DMS114 treated with DMSO at 0.1 percent for 48 hours (cell line): ENCODE measurements around the gene MRGPRD.
"Not testable (repeated sequence)": the region's sequence is repeated elsewhere in the genome, so short reads cannot be mapped to it uniquely, and the experiment has no call there.

Experiments
- DNase-seq: peaks from one replicate; lab custom pipeline; 2025; ENCODE audit not compliant: unreplicated experiment; lab: John Stamatoyannopoulos, UW

The MRGPRD gene

GRCh38 chr11:69005631-69006368 lies 25.0 kb upstream of the MRGPRD start:
- no peak for DNase-seq

DNA sequence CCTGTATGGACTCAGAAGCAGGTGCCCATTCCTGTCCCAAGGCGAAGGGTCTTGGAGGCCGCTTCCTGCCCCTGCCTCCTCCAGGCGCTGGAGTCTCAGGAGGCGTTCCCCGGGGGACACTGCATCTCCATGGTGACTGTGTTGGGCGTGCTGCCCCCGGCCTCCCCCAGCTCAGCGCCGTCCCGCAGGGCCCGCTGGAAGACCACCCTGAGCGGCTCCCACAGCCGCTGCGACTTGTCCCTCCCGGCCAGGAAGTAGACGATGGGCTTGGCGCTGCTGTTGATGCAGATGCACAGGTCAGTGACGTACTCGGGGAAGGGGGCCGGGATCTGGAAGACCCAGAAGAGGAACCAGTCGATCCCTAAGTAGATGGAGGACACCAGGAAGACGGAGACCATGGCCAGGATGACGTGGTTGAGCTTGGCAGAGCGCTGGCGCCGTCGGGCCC lies 24.4 kb upstream of the MRGPRD start:
- DNase-seq: no peak

GRCh38 chr11:69004411-69005182 lies 23.8 kb upstream of the MRGPRD start:
- DNase-seq: no peak

DNA sequence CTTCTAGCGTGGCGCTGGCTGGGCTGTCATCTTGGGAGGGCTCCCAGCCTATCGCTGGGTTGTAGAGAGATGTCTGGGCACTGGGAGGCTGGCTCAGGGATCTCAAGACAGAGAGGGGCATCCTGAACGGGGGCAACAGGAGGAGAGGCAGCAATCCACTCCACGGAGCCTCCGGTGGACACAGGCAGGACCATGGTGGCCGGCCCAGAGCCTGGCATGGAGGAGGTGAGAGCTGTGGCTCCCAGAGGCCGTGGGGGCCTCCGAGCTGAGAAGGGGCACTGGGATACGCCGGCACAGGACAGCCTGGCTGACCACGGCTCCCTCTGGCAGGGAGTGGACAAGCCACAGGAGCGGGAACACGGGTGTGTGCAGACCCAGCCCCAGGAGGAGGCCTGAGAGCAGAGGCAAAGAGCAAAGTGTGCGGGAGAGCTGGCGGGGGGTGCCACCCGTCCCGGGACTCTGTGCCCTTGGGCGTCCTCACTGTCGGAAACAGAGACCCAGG lies 23.1 kb upstream of the MRGPRD start:
- no peak for DNase-seq

DNA sequence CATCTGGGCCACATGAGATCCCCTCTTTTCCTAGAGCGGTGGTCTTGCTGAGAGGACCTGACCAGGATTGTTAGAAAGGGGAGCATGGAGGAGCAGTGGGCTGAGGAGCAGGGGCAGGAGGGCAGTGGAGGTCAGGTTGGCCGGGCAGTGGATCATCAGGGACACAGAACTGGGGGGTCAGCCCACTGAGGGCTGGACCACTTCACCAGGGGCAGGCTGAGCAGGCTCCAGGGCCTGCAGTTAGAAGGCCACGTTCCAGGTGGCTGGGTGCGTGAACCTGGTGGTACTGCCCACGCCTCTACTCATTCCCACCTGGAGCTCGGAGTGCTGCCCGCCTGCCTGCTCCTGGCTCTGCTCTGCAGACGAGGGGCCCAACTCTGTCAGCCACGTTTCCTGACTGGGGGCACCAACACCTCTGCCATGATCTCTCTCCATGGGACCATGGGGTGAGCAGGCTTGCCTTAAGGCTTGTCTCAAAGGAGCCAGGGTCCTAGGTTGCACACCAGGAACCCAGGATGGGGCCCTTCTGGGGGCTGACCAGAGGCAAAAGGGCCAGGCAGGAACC lies 22.6 kb upstream of the MRGPRD start:
- no peak for DNase-seq

DNA sequence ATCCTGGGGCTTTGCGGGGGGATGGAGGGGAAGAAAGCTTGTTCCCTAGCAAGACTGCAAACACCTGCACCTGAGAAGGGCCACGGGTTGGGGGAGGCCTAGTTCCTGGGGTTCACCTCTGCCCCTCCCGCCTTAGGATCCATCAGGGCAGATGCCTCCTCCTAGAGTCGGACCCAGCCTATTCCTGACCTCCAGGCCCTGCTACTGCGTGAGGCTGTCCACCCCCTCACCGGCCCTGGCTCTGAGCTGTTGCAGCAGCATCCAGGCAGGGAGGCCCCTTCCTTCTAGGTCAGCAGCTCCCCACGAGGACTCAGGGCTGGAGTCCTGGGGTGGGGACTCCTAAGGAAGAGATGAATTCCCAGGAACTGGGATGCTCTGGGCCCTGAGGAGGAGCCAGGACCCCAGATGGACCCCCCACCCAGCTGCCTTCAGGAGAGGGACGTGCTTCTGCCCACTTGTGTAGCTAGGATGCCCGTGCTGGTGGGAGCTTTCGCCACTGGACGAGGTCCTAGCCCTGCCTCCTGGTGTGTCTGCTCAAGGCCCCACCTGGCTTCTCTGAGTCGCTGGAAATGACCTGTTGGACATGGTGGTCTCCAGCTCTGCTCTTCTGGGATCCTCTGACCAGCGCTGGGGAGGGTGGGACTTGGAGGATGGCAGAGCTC lies 21.9 kb upstream of the MRGPRD start:
- no peak for DNase-seq

- no peak for DNase-seq
Observed at GRCh38 chr11:69002110-69002569, 21.4 kb upstream of the MRGPRD start.

GRCh38 chr11:69001243-69002081 lies 20.7 kb upstream of the MRGPRD start:
- DNase-seq: no peak

DNA sequence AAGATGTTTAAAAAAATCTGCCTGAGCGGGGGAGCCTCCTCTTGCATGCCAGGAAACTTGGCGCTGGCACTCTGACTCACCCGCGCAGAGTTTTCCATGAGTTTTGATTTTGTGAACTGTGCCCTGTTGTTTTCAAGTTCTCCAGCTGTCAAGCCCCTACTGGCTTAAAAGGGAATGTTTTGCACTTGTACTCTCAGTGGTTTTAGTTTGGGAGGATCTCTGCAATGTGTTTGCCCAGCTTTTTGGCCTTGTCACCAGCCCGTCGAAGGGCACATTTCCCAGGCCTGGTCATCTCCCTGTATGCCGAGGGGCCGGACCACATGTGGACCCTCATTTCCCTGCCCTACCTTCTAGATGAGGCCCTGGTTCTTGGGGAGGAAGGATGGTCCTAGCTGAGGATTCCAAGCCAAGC lies 20.1 kb upstream of the MRGPRD start:
- peak; percentile 93 for DNase-seq

GRCh38 chr11:69000391-69000790 lies 19.6 kb upstream of the MRGPRD start:
- no peak for DNase-seq

DNA sequence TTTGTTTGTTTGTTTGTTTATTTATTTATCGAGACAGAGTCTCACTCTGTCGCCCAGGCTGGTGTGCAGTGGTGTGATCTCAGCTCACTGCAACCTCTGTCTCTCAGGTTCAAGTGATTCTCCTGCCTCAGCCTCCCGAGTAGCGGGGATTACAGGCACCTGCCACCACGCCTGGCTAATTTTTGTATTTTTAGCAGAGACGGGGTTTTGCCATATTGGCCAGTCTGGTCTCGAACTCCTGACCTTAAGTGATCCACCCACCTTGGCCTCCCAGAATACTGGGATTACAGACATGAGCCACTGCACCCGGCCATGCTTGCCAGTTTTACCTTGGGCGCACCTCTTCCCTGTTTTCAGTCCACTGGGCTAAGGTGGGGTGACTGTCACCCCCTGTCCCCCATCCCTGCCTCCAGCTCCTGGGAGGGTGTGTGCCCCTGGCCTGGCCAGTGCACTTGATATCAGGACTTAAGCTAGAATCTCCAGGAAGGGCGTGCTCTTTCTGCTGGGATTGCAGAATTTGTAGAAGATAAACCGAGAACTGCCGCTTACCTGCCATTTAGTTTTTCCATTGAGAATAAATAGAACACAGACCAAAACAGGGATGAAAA lies 19.1 kb upstream of the MRGPRD start:
- DNase-seq: not testable (repeated sequence)

- DNase-seq: no peak
Observed at GRCh38 chr11:68999093-68999747, 18.4 kb upstream of the MRGPRD start.

GRCh38 chr11:68998390-68998911 lies 17.7 kb upstream of the MRGPRD start:
- DNase-seq: no peak

DNA sequence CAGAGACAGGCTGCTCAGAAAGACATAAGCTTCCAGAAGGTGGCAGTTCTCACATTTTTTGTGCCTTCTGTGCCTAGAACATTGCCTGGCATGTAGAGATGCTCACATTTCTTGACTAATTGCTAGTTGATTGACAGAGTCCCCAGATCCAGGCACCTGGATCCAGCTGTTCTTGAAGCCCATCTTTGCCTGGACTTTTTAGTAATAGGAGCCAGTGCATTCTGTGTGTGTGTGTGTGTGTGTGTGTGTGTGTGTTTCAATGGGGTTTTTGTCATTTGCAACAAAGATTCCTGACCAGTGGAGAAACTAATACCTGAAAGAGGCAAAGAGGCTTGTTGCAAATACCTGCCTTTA lies 17.2 kb upstream of the MRGPRD start:
- no peak for DNase-seq

GRCh38 chr11:68997124-68997994 lies 16.6 kb upstream of the MRGPRD start:
- no peak for DNase-seq

GRCh38 chr11:68996376-68997123 lies 15.8 kb upstream of the MRGPRD start:
- DNase-seq: no peak

GRCh38 chr11:68994894-68995285 lies 14.1 kb upstream of the MRGPRD start:
- DNase-seq: no peak
